GM18511 (cell line): Measurements from ENCODE around the gene SLC10A7.

Experiments
- ATAC-seq: cut with Tn5 transposase; IDR thresholded peaks from one replicate; pipeline ENCODE4 v1.9.1; 2021; ENCODE audit warnings: mild to moderate bottlenecking, moderate library complexity; ENCODE audit not compliant: unreplicated experiment

Gene SLC10A7

DNA sequence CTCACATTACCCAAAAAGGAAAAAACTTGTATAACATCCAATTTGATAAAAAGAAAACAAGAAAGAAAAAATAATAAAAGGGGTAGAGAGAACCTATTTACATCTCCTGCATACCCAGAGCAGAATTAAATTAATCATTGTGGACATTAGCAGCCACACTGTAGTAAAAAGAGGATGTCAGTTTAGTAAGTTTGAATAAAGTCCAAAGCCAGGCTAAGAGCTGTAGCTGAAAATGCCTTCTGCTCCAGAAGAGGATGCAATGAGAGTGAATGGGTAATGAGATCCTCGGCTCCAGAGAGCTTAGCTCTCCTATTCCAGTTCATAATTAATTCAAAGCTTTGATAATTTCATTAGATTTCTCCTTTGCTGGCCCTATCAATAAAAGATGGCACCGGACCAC, 78.2 kb downstream of the SLC10A7 start:
- no peak for ATAC-seq

DNA sequence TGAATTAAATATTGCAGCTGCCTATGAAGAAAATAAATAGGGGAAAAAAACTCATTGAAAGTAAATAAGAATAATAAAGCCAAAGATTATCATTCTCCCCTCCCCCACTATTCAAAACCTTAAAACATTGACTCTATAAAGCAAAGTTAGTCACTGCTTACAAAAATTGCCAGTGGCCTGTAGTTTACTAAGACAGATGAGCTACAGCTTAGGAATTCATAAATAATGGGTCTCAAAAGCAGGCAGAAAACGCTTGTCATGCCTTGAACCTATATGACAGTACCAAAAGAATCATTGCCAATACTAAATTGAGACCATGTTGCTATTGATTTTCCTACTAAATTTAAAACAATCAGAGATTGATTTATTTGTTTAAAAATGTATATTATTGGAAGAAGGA, 78.9 kb downstream of the SLC10A7 start:
- no peak for ATAC-seq

DNA sequence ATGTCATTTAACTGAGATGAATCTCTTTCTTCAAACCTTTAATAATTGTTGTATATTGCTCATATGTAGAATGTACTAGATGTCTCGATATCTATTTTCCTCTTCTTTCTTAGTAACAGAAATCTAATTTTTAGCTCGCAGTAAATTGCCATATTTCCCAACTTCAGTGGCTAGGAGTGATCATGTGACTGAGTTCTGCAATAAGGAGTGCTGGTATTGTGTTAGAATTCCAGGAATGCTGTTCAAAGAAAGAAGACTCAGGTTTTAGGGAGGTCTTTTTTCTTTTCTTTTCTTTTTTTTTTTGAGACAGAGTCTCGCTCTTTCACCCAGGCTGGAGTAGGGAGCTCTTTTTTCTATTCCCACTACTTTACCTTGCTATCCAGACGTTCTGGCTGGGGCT, 81.7 kb downstream of the SLC10A7 start:
- ATAC-seq: no peak

DNA sequence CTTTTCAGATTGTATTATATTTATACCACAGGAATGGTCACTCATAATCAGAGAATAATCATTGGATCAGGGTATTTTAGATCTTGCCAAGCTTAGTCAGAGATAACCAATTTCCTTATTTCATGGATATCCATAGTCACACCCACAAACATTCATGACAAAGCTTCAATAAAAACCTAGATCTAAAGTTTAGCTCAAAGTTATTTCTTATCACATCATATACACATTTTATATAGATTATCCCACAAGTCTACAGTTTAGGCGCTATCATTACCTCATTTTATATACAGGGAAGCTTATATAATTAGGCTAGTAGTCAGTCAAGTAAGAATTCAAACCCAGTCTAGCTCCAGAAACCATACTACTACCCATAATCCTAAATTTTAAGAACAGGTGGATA, 82.3 kb downstream of the SLC10A7 start:
- no peak for ATAC-seq

DNA sequence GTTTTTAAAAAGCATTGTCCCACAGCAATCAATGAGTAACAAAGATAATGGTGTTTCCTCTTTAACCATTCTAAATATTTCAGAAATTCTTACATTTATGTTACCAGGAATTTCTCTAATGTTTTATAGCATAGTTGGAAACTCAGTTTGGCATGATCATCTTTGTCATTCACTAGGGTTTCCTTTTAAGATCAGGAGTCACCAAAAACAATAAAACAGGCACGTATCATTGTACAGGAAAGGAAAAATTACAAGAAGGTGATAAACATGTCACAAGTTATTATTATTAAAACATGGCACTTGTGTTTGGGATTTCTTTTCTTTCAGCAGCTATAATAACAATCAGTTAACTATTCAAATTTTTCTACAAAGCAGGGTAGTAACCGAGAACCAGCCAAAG, 84.0 kb downstream of the SLC10A7 start:
- ATAC-seq: no peak

DNA sequence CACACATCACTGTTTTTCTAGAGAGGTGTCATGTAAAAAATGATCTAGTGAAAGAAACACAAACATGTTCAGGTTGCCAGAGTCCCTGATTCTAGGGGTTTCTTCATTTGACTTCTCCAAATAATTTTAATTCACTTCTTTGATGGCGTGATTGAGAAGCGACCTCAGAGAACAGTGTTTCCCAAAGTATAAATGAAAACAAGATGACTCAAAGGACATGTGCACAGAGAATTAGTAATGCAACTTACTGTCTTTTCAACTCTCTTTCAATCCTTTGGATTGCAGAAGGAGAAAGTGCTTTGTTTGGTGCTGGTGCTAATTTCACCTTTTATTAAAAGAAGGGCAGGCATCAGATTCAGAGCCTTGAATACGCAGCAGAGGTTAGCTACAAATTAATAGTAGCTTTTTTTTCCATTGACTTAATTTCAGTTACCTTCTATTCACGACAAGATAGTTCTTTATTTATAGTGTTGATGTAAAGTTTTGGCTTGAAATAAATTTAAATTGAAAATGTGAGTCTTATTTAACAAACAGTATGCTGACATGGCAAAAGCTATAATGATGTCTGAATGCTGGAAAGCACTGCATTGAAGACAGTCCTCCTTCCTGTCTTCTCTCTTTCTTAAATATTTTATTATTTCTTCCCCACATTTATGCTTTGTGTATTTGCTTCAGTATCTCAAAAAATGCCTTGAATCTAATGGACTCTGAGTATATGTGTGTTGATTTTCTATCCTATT, 85.1 kb downstream of the SLC10A7 start:
- no peak for ATAC-seq

DNA sequence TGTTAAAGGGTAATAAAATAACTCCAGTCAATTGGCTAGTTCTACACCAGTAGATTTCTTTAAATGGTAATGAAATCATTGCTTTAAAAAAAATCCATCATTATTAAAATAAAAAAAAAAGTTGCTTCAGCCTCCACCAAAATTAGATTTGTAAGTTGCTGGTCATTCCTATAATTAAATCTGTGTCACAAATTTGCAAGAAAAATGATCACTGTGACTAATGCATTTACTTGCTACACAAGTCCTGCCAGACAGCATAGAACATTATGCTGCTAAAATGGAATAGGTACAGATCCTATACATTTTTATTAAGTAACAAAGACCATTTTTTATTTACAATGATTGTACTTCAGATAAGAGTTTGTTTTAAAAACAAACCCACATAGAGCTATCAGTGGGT, 85.8 kb downstream of the SLC10A7 start:
- ATAC-seq: no peak

DNA sequence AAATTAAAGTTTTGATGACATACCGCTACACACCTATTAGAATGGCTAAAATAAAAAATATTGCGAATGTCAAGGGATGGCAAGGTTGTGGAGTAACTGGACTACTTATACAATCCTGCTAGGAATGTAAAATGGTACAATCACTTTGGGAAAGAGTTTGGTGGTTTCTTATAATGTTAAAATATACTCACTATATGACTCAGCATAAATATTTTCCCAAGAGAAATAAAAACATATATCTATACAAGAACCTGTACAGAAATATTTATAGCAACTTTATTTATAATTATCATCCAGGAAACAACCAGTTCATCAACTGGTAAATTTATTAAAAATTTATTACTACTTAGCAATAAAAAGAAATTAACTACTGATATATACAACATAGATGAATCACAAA, 89.7 kb downstream of the SLC10A7 start:
- no peak for ATAC-seq

DNA sequence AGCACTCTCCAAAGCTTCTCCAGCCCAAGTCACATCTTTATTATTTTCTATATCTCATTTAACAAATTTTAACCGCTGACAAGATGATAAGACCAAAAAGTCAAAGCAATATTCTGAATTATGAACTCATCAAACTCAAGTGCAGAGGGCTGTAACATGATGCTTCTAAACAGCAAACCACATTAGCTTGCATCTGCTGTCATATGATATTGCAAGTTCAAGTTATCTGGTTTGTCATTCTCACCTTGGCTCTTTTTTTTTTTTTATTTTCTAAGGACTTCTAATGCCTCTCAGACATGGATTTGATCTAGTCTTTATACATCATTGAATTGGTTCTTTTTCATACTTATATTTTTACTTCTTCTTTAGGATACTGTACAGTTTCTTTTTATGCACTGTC, 93.4 kb downstream of the SLC10A7 start:
- ATAC-seq: no peak

DNA sequence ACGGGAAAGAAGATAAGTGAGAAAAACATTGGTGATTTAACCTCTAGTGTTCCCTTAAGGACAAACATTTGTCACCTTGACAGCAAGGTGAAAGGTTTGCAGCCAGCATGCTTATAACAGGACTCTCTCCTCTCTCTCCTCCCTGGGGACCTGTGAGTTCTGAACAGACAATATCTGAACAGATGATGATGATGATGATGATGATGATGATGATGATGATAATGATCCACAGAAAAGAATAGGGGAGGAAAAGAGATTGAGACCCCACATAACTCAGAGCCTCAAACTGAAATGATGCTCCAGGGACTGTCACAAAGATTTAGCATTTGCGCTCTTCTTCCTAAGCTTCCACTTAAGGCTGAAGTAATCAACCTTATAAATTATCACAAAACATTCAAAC, 103.9 kb downstream of the SLC10A7 start:
- ATAC-seq: no peak

DNA sequence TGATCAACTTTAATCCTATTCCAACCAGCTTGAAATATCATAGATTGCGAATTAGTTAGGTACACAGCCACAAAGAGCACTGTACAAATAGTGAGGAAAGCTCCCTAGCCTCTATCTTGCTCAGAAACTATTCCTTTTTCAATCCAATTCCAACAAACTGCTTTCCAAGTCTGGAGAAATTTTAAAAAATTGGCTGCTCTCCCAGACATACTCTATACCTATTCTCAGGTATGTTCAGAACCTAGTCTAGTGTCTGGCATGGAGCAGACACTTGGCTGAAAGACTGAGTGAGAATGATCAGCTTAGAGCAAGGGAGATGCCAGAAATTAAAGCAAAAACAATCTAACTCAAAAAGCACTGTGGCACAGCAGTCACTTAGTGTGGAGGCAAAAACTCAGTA, 105.9 kb downstream of the SLC10A7 start:
- ATAC-seq: no peak

DNA sequence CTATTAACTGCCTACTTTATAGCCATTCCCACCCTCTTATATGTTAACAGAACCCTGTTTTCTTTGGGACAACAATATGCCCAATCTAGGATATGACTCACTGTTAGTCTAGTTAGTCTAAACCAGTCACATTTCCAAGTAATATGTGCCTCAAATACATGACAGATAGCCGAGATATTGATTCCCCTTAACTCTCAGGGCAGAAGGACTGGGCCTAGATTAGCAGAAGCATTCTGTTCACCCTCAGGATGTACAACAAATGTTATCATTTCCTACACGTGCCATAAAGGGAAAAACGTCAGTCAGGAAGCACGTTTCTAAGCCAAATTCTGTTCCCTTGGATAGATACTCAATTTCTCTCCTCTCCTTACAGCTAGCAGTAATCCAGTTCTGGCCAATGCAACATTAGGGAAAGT, 114.1 kb downstream of the SLC10A7 start:
- ATAC-seq: no peak

DNA sequence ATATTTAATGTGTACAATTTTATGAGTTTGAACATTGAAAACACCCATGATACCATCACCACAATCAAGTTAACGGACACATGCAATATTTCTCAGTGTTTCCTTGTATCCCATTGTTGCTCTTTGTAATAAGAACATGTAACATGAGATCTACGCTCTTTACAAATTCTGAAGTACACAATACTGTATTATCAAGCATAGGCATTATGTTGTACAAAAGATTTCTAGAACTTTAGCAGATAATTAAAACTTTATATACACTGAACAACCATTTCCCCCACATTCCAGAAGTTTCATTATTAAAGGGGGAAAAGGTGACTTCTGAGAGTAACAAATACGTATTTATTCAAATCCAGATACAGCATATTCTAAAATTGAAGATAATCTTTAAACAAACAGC, 114.5 kb downstream of the SLC10A7 start:
- no peak for ATAC-seq

DNA sequence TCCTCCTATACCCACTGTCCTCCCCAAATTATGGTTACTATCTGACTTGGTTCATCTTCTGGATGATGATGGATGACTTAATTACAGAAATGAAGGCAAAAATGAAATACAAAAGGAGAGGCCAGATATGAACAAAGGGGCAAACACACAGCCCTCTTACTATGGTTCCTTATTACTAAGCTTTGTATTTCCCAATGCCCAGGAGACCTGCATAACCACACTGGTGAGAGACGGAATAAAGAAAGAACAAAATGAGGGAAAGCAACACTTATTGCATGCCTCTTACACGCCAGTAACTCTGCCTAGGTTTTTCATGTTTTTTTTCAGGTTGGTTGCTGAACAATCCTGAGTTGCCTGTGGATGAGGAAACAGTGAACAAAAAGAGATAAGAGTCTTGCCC, 120.5 kb downstream of the SLC10A7 start:
- no peak for ATAC-seq

DNA sequence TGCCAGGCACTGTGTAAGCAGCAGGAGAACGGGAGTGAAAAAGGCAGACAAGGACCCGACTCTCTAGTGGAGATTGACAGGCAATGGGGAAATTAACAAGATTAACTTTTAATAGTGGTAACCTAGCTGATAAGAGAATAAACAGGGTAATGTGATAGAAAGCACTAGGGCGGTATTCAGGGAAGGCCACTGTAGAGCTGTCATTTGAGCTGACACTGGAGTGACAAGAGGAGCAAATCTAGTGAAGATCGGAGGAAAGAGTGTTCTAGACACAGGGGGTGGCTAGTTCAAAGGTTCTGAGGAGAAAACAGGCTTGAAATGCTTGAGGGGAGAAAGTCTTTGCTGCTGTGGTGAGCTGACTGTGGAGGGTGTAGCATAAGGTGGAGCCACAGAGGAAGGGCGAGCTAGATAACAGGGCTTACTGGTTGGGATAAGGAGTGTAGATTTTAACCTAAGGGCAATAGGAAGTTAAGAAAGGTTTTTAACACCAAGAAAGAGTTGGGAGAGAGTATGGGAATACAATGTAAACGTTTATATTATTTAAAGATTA, 122.8 kb downstream of the SLC10A7 start:
- ATAC-seq: no peak

DNA sequence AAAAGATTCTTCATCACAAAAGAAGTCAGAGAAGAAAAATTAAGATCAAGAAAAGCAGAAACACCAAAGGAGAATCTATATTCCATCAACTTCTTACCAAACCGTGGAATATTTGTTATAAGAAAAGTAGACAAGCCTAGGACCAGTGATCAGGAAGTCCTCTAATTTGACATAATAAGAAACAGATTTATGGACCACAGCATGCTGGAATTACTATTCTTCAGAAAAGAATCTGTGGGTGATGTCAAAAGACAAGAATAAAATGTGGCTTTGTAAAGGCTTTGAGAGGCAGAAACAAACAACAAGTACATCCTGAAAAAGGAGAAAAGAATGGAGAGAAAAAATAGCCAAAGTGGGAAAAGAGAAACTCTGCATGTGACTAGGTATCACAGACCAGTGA, 123.3 kb downstream of the SLC10A7 start:
- ATAC-seq: no peak

DNA sequence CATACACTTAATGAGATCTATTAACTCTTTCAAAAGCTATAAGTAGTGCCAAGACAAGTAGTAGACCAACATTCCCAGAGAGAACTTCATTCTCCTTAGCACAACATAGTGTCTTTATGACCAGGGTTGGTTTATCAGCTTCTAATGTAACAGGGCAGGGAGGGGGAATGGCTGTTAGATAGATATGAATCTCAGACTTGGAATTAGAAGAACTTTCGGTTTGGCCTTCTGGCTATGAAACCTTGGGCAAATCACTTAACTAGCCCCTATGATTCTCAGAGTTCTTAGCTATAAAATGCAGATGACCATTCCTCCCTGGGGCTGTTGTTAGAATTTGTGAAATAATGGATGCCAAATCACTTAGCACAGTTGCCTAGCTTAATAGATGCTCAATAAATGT, 132.2 kb downstream of the SLC10A7 start:
- no peak for ATAC-seq

DNA sequence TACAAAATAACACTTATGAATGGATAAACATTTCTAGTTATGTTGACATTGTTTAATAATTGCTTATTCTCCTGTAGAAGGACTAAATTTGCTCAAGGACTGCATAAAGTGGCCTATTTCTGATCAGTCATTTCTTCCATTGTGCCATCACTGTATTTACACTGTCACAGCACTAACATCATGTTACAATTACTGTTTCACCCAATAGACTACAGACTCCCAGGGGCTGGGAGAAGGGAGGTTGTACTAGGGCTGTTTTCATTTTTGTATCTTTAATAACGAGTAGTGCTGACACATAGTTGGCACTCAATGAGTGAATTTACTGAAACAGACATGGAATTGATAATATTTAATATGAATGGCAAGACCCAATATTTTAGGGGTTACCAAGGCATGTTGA, 139.5 kb downstream of the SLC10A7 start:
- ATAC-seq: no peak

DNA sequence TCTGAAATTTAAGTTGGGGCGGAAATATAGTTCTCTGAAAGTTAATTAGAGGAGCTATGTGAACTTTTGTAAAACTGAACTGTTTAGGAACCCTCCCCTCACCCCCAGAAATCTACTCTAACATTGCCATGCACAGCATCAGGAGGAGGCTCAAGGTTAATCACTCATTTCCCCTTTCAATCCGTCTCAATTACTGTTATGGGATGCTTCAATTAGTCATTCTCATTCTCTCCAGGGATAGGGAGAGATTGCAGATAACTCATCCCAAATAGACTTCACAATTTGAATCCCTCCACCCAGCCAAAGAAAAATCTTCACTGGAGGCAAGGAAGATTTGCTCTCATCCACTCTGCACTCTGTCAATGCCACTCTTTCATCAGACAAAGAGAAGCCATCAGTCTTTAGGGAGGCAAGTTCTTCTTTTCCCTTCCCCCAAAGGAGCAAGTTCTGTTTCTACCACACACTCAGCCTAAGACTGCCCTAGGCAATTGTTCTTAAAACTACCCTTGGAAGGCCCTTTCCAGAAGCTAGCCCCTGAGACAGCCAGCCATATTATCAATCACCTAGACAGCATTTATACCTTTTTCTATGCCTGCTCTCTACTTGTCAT, 140.4 kb downstream of the SLC10A7 start:
- no peak for ATAC-seq

DNA sequence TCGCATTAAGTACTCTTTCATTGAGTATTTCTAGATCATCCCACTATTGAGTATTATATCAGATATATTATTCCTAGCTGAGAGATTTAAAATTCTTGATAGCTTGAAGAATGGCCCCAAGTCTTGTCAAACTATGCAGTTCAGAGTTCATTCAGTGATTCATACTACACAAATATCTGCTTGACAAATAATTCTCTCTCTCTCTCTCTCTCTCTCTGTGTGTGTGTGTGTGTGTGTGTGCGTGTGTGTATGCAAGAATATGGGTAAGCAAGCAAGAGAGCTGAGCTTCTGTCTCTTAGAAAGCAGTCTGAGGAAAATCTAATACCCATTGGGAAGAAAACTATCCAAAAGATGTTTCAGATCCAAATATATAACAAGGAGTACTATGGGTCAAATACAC, 142.0 kb downstream of the SLC10A7 start:
- no peak for ATAC-seq

DNA sequence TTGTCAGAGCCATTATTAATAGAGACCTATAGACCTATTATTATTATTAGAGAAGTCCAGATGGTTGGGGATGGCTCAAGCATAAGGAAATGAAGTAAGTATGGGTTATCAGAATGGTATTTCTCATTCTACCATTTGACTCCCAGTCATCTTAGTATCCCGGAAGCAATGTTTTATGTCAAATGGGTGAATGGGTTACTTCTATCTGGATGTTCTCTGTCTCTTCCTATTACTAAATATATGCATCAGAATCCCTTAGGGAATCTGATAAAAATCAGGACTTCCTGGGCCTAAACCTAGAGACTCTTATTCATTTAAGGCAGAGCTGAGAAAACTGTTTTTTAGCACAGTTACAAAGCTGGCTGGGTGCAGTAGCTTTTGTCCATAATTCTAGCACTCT, 149.9 kb downstream of the SLC10A7 start:
- ATAC-seq: no peak

DNA sequence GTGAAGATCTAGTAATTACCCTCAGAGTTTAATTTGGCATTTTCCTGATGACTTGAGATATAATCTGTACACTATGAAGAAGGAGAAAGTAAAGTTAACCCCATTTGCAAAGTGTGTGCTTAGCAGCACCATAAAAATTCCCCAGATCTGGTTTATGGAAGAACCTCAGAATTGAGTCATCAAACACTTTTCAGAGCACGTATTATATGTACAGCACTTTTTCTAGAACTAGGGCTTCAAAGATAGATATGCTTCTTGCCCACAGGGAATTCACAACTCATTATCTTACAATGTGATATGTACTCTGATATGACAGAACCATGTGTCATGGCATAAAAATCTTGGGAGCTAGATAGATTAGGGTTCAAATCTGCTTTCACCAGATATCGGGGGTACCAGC, 150.9 kb downstream of the SLC10A7 start:
- no peak for ATAC-seq

DNA sequence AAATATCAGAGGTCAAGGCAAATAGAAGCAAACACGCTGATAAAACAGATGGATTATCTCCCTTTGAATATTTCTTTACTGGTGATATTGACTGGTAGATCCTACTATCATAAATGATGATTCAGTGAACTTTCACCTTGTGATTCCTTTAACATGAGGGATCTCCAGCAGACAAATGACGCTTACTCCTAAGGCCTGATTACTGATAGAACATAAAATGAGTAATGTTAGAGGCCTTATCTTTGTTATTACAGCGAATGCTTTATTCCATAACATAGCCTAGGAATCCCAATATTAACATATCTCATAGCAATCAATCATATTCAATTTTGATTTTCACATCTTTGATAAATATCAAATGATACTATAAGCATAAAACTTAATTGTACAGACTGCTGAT, 152.3 kb downstream of the SLC10A7 start:
- no peak for ATAC-seq
